Measurements from ENCODE around the gene RNASE11.
"Not testable (repeated sequence)": the region's sequence is repeated elsewhere in the genome, so short reads cannot be mapped to it uniquely, and the experiment has no call there.

RNASE11 gene

GRCh38 chr14:20614038-20614840 lies 26.4 kb upstream of the RNASE11 start:
- no peak for DNase-seq (ENCODE audit: low read depth)

DNA sequence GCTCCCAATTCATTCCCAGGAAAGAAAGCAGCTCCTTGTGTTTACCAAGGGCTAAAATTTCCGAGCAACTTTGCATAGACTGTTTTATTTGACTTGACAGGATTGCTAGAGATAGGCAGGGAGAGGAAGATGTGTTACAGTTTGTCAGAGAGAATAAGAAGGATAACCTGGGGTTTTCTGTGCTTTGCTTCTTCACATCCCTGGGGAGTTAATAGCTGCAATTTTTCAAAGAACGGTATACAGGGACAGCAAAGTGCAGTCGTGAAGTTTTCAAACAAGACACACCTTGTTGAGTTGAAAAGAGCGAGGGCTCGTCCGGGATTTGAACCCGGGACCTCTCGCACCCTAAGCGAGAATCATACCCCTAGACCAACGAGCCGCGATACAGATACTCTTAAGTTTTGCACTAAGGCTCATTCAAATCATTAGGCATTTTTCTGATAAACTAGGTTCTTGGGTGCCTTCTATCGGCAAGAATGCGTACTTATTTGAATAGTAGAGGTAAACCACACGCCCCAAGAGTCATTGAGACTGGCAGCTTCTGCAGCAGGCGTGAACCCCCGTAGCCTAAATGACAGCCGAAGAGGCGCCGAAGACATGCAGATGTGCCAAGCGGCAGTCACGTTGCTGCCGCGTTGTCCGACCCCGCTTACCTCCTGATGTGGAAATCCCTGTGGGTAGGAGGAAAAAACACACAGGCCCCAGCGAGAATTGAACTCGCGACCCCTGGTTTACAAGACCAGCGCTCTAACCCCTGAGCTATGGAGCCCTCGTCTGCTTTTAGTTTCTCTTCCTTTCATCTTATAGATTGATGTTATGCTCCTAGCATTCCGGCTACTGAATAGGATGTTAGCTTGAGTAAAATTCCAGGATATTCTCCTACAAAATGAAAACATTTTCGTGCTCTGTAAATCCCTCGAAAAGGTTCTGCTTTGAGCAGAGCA lies 25.6 kb upstream of the RNASE11 start:
- peak; percentile 78 for DNase-seq (ENCODE audit: low read depth)

GRCh38 chr14:20612403-20612802 lies 24.6 kb upstream of the RNASE11 start:
- DNase-seq (ENCODE audit: low read depth): no peak

- DNase-seq (ENCODE audit: low read depth): no peak
These were observed 23.5 kb upstream of the RNASE11 start for GRCh38 chr14:20611277-20611676.

- peak; percentile 77 for DNase-seq (ENCODE audit: low read depth)
These were observed 22.4 kb upstream of the RNASE11 start for GRCh38 chr14:20610002-20610765.

DNA sequence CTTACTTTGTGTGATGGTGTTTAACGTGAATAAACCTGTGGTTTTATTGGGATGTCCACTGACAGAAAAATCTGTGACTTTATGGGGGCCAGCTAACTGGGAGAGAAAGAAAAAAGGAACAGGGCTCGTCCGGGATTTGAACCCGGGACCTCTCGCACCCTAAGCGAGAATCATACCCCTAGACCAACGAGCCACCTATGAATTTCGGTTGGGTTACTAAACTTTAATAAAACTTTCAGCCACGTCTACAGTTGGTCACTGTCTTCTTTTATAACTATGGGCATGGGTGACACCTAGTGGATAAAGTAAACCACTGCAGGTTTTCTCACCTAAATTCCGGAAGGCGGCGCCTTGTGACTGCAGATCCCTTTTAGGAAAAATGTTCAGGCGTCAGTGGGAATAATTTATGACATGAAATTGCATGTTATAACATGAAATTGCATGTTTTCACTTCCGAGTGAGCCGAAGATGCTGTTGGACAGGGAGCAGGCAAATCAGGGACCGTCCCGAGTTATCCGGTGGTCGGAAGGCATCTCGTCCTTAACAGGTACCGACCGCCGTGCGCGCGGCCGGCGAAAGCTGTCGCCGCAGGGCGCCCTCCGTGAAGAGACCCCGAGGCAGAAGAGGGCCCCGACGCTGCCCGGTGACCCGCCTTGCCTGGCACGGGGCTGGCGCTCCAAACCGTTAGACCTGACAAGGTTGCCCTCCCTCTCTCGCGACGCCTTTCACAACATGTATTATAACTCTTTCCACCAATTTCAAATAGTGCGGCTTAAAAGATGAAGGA lies 21.6 kb upstream of the RNASE11 start:
- no peak for DNase-seq (ENCODE audit: low read depth)

DNA sequence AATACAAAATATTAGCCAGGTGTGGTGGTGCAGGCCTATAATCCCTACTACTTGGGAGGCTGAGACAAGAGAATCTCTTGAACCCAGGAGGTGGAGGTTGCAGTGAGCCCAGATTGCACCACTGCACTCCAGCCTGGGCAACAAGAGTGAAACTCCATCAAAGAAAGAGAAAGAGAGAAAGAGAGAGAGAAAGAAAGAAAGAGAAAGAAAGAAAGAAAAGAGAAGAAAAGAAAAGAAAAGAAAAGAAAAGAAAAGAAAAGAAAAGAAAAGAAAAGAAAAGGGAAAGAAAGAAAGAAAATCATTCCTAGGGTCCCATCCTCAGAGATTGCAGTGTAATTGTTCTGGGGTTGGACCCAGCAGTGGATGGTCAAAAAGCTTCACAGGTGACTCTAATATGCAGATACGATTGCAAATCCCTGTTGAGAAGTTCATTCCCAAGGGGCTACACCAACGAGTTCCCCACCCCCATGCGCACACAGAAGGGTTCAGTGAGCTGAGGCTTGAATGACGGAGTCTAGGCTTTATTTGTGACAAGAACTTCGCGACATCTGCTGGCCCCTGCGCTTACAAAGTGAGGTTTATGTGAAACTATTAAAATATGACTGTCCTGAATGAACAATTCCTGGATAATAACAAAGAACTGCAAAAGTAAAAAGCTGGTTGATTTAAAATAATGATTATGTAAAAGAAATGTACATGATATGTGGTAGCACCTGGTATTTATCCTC lies 20.7 kb upstream of the RNASE11 start:
- no peak for DNase-seq (ENCODE audit: low read depth)

GRCh38 chr14:20607617-20608016 lies 19.8 kb upstream of the RNASE11 start:
- DNase-seq (ENCODE audit: low read depth): no peak

GRCh38 chr14:20606902-20607242 lies 19.1 kb upstream of the RNASE11 start:
- DNase-seq (ENCODE audit: low read depth): no peak

DNA sequence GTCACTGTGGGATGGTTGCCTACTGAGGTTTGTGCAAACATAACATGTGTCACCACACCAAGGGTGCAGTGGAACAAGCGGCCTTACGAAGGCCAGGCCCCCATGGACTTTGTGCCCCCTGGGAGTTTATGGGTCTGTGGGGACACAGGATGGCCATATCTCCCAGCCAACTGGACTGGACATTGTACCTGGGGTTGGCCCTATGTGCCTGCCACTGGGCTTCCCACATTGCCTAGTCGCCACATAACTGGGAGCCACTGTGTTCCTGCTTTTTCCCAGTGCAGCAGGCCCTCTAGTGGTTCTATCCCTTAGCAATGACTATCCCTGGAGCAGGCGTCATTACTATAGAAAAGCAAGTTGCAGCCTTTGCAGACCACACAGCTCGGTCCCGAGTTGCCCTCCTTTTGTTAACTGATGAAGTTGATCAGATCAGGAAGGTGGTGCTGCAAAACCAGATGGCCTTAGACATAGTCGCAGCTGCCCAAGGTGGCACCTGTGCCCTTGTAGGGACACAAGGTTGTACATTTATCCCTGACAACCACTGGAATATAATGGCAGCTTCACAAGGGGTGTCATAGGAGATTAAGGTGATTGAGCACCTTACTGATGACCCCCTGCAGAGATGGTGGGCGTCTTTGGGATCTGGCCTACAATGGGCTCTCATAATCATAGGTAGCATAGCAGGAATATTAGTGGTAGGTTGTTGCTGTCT lies 18.5 kb upstream of the RNASE11 start:
- no peak for DNase-seq (ENCODE audit: low read depth)

DNA sequence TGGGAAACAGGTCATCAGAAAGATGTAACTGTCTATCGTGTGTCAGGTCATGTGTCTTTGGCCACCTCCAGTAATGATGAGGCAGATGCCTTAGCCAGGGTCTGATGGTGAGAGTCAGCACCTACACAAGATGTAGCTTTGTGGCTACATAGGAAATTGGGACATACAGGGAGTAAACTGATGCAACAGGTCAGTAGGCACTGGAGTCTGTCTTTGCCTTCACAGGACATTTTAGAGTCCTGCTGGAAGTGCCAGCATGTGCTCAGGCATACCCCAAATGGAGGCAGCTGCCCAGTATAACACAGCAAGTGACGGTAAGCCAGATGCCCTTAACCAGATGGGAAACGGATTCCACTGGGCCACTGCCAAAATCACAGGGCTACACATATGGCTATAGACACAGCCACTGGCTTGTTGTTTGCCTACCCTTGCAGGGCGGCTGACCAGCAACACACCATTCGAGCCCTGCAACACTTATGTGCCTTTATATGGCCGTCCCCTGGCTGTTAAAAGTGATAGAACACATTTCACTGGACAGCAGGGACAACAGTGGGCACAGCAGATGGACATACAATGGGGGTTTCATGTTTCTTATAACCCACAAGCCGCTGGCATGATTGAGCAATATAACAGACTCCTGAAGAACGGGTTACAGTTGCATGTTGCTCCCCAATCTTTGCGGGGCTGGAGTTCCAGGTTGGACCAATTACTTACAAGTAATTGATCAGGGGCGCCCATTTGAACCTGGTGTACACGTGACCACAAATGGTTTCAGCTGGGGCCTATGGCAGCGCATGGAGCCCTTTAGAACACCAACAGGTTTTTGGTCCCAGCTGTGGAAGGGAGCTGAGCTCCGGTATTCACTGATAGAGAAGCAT lies 16.3 kb upstream of the RNASE11 start:
- DNase-seq (ENCODE audit: low read depth): no peak

GRCh38 chr14:20602583-20602982 lies 14.8 kb upstream of the RNASE11 start:
- DNase-seq (ENCODE audit: low read depth): no peak

- no peak for DNase-seq (ENCODE audit: low read depth)
These were observed 13.7 kb upstream of the RNASE11 start for GRCh38 chr14:20601522-20601921.

DNA sequence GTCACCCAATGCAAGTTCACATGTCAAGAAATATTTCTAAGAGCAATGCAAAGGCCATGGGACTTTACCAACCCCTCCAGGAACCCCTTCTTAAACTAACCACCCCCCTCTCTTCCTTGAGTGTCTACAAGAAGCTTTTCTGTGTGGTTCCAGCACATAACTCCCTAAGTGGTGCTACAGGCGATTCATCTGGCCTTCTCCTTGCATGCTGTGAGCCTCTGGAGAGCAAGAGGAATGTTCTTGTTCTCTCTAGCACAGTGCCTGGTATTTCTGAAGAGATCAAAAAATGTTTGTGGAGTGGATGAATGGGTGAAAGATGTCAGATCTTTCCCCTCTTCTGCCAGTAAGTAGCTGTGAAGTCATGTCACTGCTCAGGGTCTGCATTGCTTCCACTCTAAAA lies 9.3 kb upstream of the RNASE11 start:
- DNase-seq (ENCODE audit: low read depth): no peak

DNA sequence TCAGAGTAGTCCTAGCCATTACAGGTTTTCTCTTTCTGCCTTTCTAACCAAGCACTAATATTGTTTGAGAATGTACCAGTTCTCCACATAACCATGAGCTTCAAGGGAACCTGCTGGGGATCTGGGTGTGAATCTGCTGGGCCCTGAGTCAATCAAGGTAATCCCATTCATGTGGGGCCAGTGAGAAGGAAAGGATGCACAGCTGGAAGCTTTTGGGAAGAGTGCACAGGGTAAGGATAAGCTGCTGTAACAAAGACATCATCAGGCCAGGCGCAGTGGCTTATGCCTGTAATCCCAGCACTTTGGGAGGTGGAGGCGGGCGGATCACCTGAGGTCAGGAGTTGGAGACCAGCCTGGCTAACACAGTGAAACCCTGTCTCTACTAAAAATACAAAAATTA lies 7.9 kb upstream of the RNASE11 start:
- not testable (repeated sequence) for DNase-seq (ENCODE audit: low read depth)

DNA sequence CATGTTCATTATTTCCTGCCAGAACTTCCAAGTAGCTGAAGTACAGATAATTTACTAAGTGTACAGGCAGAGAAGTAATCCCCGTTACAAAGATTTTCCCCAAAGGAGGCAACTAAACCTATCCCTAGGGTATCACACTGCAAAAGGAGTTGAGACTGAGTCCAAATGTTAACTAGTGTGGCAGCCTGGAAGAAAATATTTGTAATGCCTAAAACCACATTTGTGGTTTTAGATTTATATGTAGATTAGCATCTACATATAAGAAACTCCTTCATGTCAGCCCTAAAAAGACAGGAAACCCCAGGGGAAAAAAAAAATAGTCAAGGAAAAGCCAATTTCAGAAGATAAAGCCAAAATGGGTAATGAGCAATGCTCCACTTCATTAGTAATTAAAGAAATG lies 4.8 kb upstream of the RNASE11 start:
- no peak for DNase-seq (ENCODE audit: low read depth)

DNA sequence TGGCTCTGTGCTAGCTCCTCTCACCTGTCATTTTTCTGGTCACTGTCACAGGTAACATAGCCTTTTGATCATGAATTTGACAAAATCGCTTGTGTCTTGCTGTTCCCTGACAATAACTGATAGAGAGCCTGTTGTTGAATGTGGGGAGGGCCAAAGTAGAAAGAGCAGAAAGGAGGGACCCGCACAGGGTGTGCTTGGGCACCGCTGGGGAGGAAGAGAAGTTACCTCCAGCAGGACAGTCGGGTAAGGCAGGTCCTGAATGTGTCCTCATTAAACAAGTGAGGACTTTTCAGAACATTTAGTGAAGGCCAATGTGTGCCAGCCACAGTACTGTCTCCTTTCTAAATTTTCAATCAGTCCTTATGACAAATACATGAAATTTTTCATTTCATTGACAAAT lies 3.4 kb upstream of the RNASE11 start, which contains the start of gene RNASE12:
Gene RNASE12 (minus strand): TSS at position 142 of the 400 bp plus-strand sequence. CDS start 653 bp downstream, outside the sequence.
- DNase-seq (ENCODE audit: low read depth): no peak

- no peak for DNase-seq (ENCODE audit: low read depth)
These were observed 3.9 kb downstream of the RNASE11 start for GRCh38 chr14:20583908-20584307.

GRCh38 chr14:20583142-20583541 lies 4.7 kb downstream of the RNASE11 start:
- no peak for DNase-seq (ENCODE audit: low read depth)
